ENCODE measurements around the gene COPS2.
A peak's percentile ranks its signal among the peaks of the same experiment; 100 is the strongest.
"Not testable (repeated sequence)": the region's sequence is repeated elsewhere in the genome, so short reads cannot be mapped to it uniquely, and the experiment has no call there.

Gene COPS2

GRCh38 chr15:49103002-49103401 is 52.4 kb downstream of the COPS2 start:
- DNase-seq (ENCODE audit: low spot score): peak; percentile 21

DNA sequence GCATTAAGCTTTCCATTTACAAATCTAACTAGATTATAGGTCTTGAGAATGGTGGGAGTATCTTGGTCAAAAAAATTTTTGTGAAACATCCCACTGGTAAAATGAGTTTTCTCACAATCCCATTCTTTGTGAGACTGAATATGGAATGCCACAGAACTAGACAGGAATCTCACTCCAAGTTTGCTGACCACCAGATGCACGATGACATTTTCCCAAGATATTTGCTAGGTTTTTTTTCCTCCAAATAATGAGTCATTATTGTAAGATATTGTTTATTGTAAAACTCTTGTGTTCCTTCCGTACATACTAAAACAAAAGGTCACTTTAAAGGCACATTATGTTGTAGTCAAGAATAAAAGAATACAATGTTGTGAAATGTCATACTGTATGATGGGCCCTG is 53.9 kb downstream of the COPS2 start:
- DNase-seq (ENCODE audit: low spot score): peak; percentile 25

DNA sequence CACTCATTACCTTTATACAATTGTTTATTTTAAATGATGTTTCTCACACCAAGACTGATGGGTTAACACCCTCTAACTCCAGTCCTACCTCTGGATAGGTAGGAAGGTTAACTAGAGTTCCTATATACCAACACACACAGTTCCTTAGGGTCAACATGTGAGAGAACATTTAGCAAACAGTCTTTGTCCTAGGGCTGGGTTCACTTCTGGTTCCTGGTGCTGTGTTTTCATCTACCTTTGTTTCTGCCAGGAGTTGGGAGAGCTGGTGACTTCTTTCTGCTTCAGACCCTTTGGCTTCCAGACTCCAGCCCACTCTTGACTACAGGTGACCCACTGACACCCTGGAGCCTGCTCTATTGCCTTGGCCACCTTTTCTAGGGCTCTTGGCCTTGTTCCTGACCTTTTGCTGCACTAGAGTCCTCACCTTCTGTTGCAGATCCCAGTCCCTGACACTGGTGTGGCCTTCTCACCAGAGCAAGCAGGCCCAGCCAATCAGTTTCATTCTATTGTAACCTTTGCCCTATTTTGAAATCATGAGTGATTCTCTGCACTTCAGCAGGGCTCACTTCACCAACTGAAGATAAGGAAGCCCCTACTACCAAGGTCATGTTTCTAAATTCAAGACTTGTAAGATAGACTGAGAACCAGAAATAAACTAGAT is 59.2 kb downstream of the COPS2 start:
- DNase-seq (ENCODE audit: low spot score): no peak

DNA sequence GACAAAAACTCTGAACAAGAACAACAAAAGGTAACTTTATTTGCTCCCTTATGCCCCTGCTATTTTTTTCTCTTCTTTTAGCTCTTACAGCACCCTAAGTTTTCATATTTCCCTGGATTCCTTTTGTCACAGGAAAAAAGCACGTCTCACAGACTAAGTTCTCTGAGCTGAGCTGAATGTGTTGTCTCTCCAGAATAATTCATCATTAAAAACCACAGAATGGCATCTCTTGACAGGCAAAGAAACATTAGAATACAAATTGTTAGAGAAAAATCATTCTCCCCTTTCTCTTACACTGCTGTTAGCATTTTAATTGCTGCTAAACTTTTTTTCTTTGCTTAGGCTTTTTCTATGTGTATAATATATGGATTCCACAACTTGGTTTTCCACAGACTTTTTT is 60.5 kb downstream of the COPS2 start:
- no peak for DNase-seq (ENCODE audit: low spot score)

GRCh38 chr15:49093252-49094105 is 61.9 kb downstream of the COPS2 start:
- DNase-seq (ENCODE audit: low spot score): no peak

DNA sequence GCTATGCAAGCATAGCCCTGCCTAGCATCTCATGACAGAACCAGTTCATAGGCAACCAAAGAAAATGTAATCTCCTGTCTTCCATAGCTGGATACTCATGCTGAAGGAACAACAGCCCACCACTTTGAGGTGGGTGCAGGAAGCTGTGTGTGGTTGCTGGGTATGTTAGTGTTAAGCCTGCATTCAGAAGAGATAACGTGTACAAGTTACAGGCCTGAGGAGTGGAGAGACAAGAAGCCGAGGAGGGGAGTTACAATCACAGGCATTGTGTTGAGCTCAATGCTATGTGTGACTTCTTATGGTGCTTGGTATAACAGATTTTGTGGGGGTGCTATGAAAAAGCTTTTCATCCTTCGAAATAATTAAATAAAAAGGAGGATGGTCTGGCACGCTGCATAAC is 66.4 kb downstream of the COPS2 start:
- no peak for DNase-seq (ENCODE audit: low spot score)

DNA sequence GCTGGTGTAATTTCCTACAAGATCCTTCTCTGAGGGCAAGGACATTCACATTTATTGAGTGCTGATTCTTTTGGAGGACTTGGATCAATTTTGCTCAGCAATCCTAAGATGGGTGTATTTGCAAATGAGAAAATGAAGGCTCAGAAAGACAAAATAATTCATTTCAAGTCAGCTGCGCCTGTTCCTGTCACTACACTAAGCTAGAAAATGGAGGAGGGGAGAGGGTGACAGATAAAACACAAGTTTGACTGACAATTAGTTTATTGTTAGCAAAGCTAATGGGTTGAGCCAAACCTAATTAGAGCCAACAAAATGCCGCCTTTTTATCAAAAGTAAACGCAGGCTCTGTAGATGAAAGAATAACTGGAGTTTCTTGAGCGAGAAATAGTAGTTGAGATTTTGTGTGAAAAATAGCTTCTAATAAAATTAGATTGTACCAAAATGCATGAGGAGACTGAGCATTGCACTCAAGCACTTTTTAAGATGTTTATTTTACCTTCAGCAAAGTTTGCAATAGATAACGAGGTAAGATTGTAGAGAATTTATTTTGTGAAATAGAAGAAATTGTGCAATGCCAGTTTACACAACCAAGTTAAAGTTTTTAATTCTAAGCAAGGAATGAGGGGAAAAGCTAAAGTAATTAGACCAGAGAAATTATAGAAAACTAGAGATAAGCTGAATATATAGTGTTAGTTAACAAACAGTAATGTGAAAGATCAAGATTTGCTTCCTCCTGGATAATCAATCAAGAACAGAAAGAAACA is 69.5 kb downstream of the COPS2 start:
- no peak for DNase-seq (ENCODE audit: low spot score)

DNA sequence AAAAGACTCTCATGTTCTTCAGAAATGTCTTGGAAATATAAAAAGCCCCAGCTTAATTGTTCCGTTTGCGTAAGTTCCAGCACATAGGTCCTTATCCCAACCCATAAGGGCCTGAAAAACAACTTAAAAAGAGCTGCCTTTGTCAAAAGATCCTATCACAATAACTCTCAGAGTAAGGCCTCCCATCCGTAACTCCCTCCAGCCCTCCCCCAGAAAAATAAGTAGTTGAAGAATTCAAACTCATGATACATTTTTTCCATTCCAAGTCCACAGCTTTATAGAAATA is 71.2 kb downstream of the COPS2 start:
- no peak for DNase-seq (ENCODE audit: low spot score)

GRCh38 chr15:49083401-49084284 is 71.8 kb downstream of the COPS2 start:
- DNase-seq (ENCODE audit: low spot score): peak; percentile 13

- DNase-seq (ENCODE audit: low spot score): peak; percentile 62
Measured at GRCh38 chr15:49082960-49083359, 72.4 kb downstream of the COPS2 start.

GRCh38 chr15:49079340-49080039 is 75.9 kb downstream of the COPS2 start:
- no peak for DNase-seq (ENCODE audit: low spot score)

GRCh38 chr15:49075881-49076280 is 79.5 kb downstream of the COPS2 start:
- no peak for DNase-seq (ENCODE audit: low spot score)

DNA sequence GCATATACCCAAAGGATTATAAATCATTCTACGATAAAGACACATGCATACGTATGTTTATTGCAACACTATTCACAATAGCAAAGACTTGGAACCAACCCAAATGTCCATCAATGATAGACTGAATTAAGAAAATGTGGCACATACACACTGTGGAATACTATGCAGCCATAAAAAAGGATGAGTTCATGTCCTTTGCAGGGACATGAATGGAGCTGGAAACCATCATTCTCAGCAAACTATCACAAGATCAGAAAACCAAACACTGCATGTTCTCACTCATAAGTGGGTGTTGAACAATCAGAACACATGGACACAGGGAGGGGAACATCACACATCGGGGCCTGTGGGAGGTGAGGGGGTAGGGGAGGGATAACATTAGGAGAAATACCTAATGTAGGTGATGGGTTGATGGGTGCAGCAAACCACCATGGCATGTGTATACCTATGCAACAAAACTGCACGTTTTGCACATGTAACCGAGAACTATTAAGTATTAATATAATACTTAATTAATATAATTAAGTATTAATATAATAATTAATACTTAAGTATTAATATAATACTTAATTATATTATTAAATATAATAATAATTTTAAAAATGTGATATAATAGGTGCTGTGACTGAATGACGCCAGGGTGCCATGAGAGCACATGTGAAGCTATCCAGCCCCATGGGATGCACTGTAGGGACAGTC is 80.7 kb downstream of the COPS2 start:
- not testable (repeated sequence) for DNase-seq (ENCODE audit: low spot score)

Measured in AG08396 (cell line).